HEK293 (cell line): Measurements from ENCODE around the gene RBM46.
A peak's percentile ranks its signal among the peaks of the same experiment; 100 is the strongest.

Experiments
- FEZF1 ChIP-seq: fragments of 450-650 bp; formaldehyde crosslinking; IDR thresholded peaks from 2 replicates; pipeline ENCODE4 v1.5.1; 2016; ENCODE audit warnings: missing biosample characterization, missing genetic modification characterization
- GLI4 ChIP-seq: fragments of 450-650 bp; formaldehyde crosslinking; IDR thresholded peaks from 2 replicates; pipeline ENCODE4 v1.5.1; 2016; ENCODE audit warnings: missing biosample characterization, missing genetic modification characterization
- MZF1 ChIP-seq: fragments of 450-650 bp; formaldehyde crosslinking; IDR thresholded peaks from 2 replicates; pipeline ENCODE4 v1.5.1; 2017; ENCODE audit warnings: missing biosample characterization, missing genetic modification characterization, borderline replicate concordance
- ZNF341 ChIP-seq: fragments of 450-650 bp; formaldehyde crosslinking; IDR thresholded peaks from 2 replicates; pipeline ENCODE4; 2016; ENCODE audit warnings: low read depth, missing biosample characterization, missing genetic modification characterization
- ZNF561 ChIP-seq: fragments of 450-650 bp; IDR thresholded peaks from 2 replicates; pipeline ENCODE4 v1.5.1; 2018; ENCODE audit warnings: missing biosample characterization, missing genetic modification characterization, borderline replicate concordance
- ZNF843 ChIP-seq: fragments of 450-650 bp; formaldehyde crosslinking; IDR thresholded peaks from 2 replicates; pipeline ENCODE4 v1.5.1; 2016; ENCODE audit warnings: missing biosample characterization, missing genetic modification characterization
- TF ChIP-seq, protein P1 (sequence below): fragments of 450-650 bp; formaldehyde crosslinking; IDR thresholded peaks from 2 replicates; pipeline ENCODE4 v1.5.1; 2016; ENCODE audit warnings: missing biosample characterization, missing genetic modification characterization
- TF ChIP-seq, protein P2 (sequence below): fragments of 450-650 bp; formaldehyde crosslinking; IDR thresholded peaks from 2 replicates; pipeline ENCODE4 v1.5.1; 2016; ENCODE audit warnings: missing biosample characterization, missing genetic modification characterization
- TF ChIP-seq, protein P3 (sequence below): fragments of 450-650 bp; formaldehyde crosslinking; IDR thresholded peaks from 2 replicates; pipeline ENCODE4 v1.5.1; 2016; ENCODE audit warnings: missing biosample characterization, missing genetic modification characterization, borderline replicate concordance
- TF ChIP-seq, protein P4 (sequence below): fragments of 450-650 bp; formaldehyde crosslinking; IDR thresholded peaks from 2 replicates; pipeline ENCODE4 v1.5.1; 2016; ENCODE audit warnings: missing biosample characterization, missing genetic modification characterization

DNA sequence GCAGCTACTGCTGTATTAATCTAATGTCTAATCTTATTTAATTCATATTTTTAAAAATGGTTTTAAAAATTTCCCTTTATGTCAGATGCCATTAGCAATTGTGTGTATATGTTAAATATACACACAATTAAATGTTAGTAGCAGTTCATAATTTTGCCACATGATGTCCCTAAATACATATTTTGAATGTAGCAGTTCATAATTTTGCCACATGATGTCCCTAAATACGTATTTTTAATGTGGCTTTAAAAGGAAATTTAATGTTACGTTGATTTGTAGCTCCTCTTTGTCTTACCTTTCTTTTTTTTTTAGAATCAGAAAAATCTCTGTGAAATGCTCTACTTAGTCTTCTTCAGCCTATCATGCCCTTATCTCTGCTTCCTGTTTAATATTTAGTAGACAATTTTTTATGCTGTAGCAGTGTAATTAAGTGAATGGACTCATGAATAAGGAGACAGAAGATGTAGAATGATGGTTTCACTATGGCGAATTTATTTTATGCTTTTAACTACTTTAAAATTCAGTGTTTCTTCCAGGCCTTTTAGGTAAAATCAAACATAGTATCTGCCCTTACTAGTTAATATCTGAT, 26.1 kb downstream of the RBM46 start:
- TF ChIP-seq, protein P1, sequence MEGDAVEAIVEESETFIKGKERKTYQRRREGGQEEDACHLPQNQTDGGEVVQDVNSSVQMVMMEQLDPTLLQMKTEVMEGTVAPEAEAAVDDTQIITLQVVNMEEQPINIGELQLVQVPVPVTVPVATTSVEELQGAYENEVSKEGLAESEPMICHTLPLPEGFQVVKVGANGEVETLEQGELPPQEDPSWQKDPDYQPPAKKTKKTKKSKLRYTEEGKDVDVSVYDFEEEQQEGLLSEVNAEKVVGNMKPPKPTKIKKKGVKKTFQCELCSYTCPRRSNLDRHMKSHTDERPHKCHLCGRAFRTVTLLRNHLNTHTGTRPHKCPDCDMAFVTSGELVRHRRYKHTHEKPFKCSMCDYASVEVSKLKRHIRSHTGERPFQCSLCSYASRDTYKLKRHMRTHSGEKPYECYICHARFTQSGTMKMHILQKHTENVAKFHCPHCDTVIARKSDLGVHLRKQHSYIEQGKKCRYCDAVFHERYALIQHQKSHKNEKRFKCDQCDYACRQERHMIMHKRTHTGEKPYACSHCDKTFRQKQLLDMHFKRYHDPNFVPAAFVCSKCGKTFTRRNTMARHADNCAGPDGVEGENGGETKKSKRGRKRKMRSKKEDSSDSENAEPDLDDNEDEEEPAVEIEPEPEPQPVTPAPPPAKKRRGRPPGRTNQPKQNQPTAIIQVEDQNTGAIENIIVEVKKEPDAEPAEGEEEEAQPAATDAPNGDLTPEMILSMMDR (tag by site-specific recombination), result peak; percentile 36; the same call in 1 of the 2 replicates
- TF ChIP-seq, protein P2, sequence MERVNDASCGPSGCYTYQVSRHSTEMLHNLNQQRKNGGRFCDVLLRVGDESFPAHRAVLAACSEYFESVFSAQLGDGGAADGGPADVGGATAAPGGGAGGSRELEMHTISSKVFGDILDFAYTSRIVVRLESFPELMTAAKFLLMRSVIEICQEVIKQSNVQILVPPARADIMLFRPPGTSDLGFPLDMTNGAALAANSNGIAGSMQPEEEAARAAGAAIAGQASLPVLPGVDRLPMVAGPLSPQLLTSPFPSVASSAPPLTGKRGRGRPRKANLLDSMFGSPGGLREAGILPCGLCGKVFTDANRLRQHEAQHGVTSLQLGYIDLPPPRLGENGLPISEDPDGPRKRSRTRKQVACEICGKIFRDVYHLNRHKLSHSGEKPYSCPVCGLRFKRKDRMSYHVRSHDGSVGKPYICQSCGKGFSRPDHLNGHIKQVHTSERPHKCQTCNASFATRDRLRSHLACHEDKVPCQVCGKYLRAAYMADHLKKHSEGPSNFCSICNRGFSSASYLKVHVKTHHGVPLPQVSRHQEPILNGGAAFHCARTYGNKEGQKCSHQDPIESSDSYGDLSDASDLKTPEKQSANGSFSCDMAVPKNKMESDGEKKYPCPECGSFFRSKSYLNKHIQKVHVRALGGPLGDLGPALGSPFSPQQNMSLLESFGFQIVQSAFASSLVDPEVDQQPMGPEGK (tag by site-specific recombination), result no peak
- no peak for TF ChIP-seq ZNF561 (tag by site-specific recombination)
- TF ChIP-seq MZF1 (tag by site-specific recombination), result no peak
- TF ChIP-seq GLI4, result no peak
- TF ChIP-seq ZNF843 (tag by site-specific recombination), result no peak
- TF ChIP-seq, protein P3, sequence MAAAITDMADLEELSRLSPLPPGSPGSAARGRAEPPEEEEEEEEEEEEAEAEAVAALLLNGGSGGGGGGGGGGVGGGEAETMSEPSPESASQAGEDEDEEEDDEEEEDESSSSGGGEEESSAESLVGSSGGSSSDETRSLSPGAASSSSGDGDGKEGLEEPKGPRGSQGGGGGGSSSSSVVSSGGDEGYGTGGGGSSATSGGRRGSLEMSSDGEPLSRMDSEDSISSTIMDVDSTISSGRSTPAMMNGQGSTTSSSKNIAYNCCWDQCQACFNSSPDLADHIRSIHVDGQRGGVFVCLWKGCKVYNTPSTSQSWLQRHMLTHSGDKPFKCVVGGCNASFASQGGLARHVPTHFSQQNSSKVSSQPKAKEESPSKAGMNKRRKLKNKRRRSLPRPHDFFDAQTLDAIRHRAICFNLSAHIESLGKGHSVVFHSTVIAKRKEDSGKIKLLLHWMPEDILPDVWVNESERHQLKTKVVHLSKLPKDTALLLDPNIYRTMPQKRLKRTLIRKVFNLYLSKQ (tag by site-specific recombination), result no peak
- TF ChIP-seq, protein P4, sequence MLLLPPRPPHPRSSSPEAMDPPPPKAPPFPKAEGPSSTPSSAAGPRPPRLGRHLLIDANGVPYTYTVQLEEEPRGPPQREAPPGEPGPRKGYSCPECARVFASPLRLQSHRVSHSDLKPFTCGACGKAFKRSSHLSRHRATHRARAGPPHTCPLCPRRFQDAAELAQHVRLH (tag by site-specific recombination), result no peak
- TF ChIP-seq ZNF341 (tag by site-specific recombination), result no peak
- TF ChIP-seq FEZF1 (tag by site-specific recombination), result no peak
